Pulmonary artery endothelial cell (primary cell): ENCODE data around the gene NTM. TPM values are rescaled to one million over a fixed set of nuclear protein-coding genes. Genes with fewer than 3 reads are reported as not detected.

ENCODE experiments used
- DNase-seq: peaks from one replicate; pipeline ENCODE4 v3.0.0-alpha.2; 2011; ENCODE audit warnings: low read depth, low spot score
- total RNA-seq: library from RNA; depleted of rRNA; stranded (reverse); fragments of >200 nt; gene quantifications from 2 replicates; pipeline ENCODE4 v1.2.3, GENCODE V29; 2014

Gene NTM
- total RNA-seq, 1 donor from 2014 or later, result 2.6 TPM

GRCh38 chr11:132099692-132100091 lies 729.3 kb downstream of the NTM start:
- no peak for DNase-seq

GRCh38 chr11:132100583-132100982 lies 730.2 kb downstream of the NTM start:
- DNase-seq, result no peak

GRCh38 chr11:132101881-132102280 lies 731.5 kb downstream of the NTM start:
- no peak for DNase-seq

- DNase-seq, result no peak
Measured at GRCh38 chr11:132103021-132103420, 732.6 kb downstream of the NTM start.

- no peak for DNase-seq
Measured at GRCh38 chr11:132106096-132106982, 735.9 kb downstream of the NTM start.

- no peak for DNase-seq
Measured at GRCh38 chr11:132111316-132111715, 740.9 kb downstream of the NTM start.

- peak; percentile 27 for DNase-seq
Measured at GRCh38 chr11:132111838-132112237, 741.4 kb downstream of the NTM start.

GRCh38 chr11:132112846-132113245 lies 742.4 kb downstream of the NTM start:
- no peak for DNase-seq

GRCh38 chr11:132114185-132114584 lies 743.8 kb downstream of the NTM start:
- DNase-seq, result no peak

GRCh38 chr11:132114743-132115142 lies 744.3 kb downstream of the NTM start:
- no peak for DNase-seq

- DNase-seq, result no peak
Measured at GRCh38 chr11:132115454-132115853, 745.0 kb downstream of the NTM start.

GRCh38 chr11:132116516-132116915 lies 746.1 kb downstream of the NTM start:
- no peak for DNase-seq

GRCh38 chr11:132118661-132119060 lies 748.2 kb downstream of the NTM start:
- no peak for DNase-seq

- DNase-seq, result no peak
Measured at GRCh38 chr11:132119573-132119972, 749.2 kb downstream of the NTM start.

- DNase-seq, result no peak
Measured at GRCh38 chr11:132122735-132123134, 752.3 kb downstream of the NTM start.

- no peak for DNase-seq
Measured at GRCh38 chr11:132123449-132123848, 753.0 kb downstream of the NTM start.

- no peak for DNase-seq
Measured at GRCh38 chr11:132123854-132124835, 753.7 kb downstream of the NTM start.

- DNase-seq, result no peak
Measured at GRCh38 chr11:132125988-132126871, 755.8 kb downstream of the NTM start.

- DNase-seq, result peak; percentile 33
Measured at GRCh38 chr11:132126973-132127899, 756.8 kb downstream of the NTM start.

GRCh38 chr11:132127900-132128288 lies 757.5 kb downstream of the NTM start:
- DNase-seq, result no peak
